Mammary epithelial cell (primary cell): ENCODE results near the gene HYDIN.
"Not testable (repeated sequence)": the region's sequence is repeated elsewhere in the genome, so short reads cannot be mapped to it uniquely, and the experiment has no call there.

Source experiments
- EZH2 ChIP-seq: IDR thresholded peaks from 2 replicates; pipeline ENCODE4 v1.6.1; 2012; ENCODE audit warnings: low read length, inconsistent platforms, borderline replicate concordance
- TF ChIP-seq, protein P1 (sequence below), 2 donors: IDR thresholded peaks in 1 of 2; conservative IDR thresholded peaks in 1 of 2; 2 replicates each; pipeline ENCODE4 v1.5.1; 2011 to 2012; ENCODE audit warnings: inconsistent platforms in 2 of 2, low read length in 2 of 2, mild to moderate bottlenecking in 2 of 2, control low read depth in 1 of 2, low read depth in 1 of 2; ENCODE audit not compliant: insufficient read depth in 1 of 2; ENCODE audit errors: extremely low read depth in 1 of 2

DNA sequence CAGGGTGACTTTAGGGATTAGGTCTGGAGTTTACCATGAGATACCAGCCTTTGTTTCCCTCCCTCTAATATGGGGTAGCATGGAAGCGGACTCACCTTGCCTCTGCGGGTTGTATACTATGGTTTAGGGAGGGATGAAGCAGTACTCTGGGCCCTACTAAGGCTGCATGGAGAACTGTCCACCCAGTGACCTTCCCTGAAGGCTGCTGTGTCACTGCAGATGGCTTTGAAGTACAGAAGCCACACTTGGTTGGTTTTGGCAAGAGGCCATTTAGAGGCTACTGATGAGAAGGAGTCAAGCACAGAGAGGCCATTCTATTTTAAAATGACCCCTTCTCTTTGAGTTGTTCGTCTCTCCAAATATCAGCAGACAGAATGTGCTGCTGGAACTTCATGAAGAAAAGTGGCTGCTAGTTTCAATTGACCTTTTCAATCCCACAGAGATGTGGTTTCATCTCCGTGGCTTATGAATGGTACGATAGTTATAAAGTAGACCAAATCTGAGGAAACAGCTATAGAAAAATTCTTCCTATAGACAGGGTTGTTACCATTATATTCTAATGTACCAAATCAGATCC lies 208.5 kb downstream of the HYDIN start:
- TF ChIP-seq, protein P1, sequence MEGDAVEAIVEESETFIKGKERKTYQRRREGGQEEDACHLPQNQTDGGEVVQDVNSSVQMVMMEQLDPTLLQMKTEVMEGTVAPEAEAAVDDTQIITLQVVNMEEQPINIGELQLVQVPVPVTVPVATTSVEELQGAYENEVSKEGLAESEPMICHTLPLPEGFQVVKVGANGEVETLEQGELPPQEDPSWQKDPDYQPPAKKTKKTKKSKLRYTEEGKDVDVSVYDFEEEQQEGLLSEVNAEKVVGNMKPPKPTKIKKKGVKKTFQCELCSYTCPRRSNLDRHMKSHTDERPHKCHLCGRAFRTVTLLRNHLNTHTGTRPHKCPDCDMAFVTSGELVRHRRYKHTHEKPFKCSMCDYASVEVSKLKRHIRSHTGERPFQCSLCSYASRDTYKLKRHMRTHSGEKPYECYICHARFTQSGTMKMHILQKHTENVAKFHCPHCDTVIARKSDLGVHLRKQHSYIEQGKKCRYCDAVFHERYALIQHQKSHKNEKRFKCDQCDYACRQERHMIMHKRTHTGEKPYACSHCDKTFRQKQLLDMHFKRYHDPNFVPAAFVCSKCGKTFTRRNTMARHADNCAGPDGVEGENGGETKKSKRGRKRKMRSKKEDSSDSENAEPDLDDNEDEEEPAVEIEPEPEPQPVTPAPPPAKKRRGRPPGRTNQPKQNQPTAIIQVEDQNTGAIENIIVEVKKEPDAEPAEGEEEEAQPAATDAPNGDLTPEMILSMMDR (conservative IDR thresholded peaks at IDR 0.05 in 1 of 2, IDR thresholded peaks at IDR 0.05 in 1 of 2; ENCODE audit: extremely low read depth in 1 of 2, insufficient read depth in 1 of 2, low read depth in 1 of 2, low read length in 2 of 2), result not testable (repeated sequence)
- TF ChIP-seq EZH2, result not testable (repeated sequence)
